Neural cell (in vitro differentiated cells): ENCODE measurements around the gene WDR17. TPM values are rescaled to one million over a fixed set of nuclear protein-coding genes. Genes with fewer than 3 reads are reported as not detected.

Experiments
- H2AFZ ChIP-seq: fragments of 200-600, 300-800 bp; sonication (generic), shearing (Covaris generic); 2 replicates; pipeline ENCODE4 v1.6.0; 2014; ENCODE audit warnings: low read depth, mild to moderate bottlenecking, antibody characterized with exemption, low read length, moderate library complexity
- H3F3A ChIP-seq: fragments of 200-600 bp; shearing (Covaris generic); 2 replicates; pipeline ENCODE4 v1.6.1; 2016; ENCODE audit warnings: mild to moderate bottlenecking, moderate library complexity, mixed read lengths, antibody characterized with exemption, low read length; ENCODE audit not compliant: insufficient read depth, poor library complexity, severe bottlenecking
- H3K27ac ChIP-seq: fragments of 200-600, 300-800 bp; sonication (generic), shearing (Covaris generic); 2 replicates; pipeline ENCODE4 v1.5.1; 2014; ENCODE audit warnings: mild to moderate bottlenecking, low read length, moderate library complexity
- H3K27me3 ChIP-seq: fragments of 300-800, 200-600 bp; sonication (generic), shearing (Covaris generic); 2 replicates; pipeline ENCODE4 v1.6.0; 2014; ENCODE audit warnings: mild to moderate bottlenecking, low read depth, low read length, moderate library complexity; ENCODE audit not compliant: insufficient read depth
- H3K36me3 ChIP-seq: fragments of 300-800, 200-600 bp; sonication (generic), shearing (Covaris generic); 2 replicates; pipeline ENCODE4 v1.5.1; 2014; ENCODE audit warnings: mild to moderate bottlenecking, antibody characterized with exemption, low read length, moderate library complexity; ENCODE audit not compliant: insufficient read depth
- H3K4me2 ChIP-seq: fragments of 300-800, 200-600 bp; sonication (generic), shearing (Covaris generic); 2 replicates; pipeline ENCODE4 v1.6.0; 2014; ENCODE audit warnings: mild to moderate bottlenecking, low read length
- H3K4me3 ChIP-seq: fragments of 300-800, 200-600 bp; sonication (generic), shearing (Covaris generic); 2 replicates; pipeline ENCODE4 v1.5.1; 2014; ENCODE audit warnings: mild to moderate bottlenecking, low read length, moderate library complexity
- H3K79me2 ChIP-seq: fragments of 200-600 bp; shearing (Covaris generic); replicated peaks from 2 replicates; pipeline ENCODE4 v1.6.0; 2014; ENCODE audit warnings: mild to moderate bottlenecking, low read length, moderate library complexity; ENCODE audit not compliant: insufficient read depth
- H3K9ac ChIP-seq: fragments of 300-800, 200-600 bp; sonication (generic), shearing (Covaris generic); 2 replicates; pipeline ENCODE4 v1.6.1; 2016; ENCODE audit warnings: mild to moderate bottlenecking, low read length, mixed read lengths
- H3K9me2 ChIP-seq: fragments of 200-600 bp; shearing (Covaris generic); 2 replicates; pipeline ENCODE4 v1.6.1; 2016; ENCODE audit warnings: mild to moderate bottlenecking, low read length, mixed read lengths; ENCODE audit not compliant: insufficient read depth
- H3K9me3 ChIP-seq: fragments of 200-600, 300-800 bp; sonication (generic), shearing (Covaris generic); 2 replicates; pipeline ENCODE4 v1.6.1; 2016; ENCODE audit warnings: mild to moderate bottlenecking, mixed run types, low read length, moderate library complexity, mixed read lengths
- H4K20me1 ChIP-seq: fragments of 200-600 bp; shearing (Covaris generic); 2 replicates; pipeline ENCODE4 v1.6.1; 2016; ENCODE audit warnings: mild to moderate bottlenecking, mixed run types; ENCODE audit not compliant: insufficient read depth
- EP300 ChIP-seq: fragments of 450-650 bp; conservative IDR thresholded peaks from 2 replicates; pipeline ENCODE4 v1.6.1; 2014; ENCODE audit warnings: antibody characterized with exemption, mild to moderate bottlenecking, moderate library complexity; ENCODE audit not compliant: poor library complexity, severe bottlenecking
- EZH2 ChIP-seq: fragments of 200-600, 300-800 bp; shearing (Covaris generic), sonication (generic); IDR thresholded peaks from 2 replicates; pipeline ENCODE4 v1.6.1; 2014; ENCODE audit warnings: antibody characterized with exemption, low read length, borderline replicate concordance, mild to moderate bottlenecking; ENCODE audit not compliant: insufficient read depth, poor library complexity, severe bottlenecking
- MXI1 ChIP-seq: fragments of 450-650 bp; conservative IDR thresholded peaks from 2 replicates; pipeline ENCODE4 v1.6.1; 2014; ENCODE audit warnings: antibody characterized with exemption, mild to moderate bottlenecking; ENCODE audit not compliant: poor library complexity, severe bottlenecking
- POLR2AphosphoS5 ChIP-seq: IDR thresholded peaks from 2 replicates; pipeline ENCODE4 v1.6.1; 2012
- RAD21 ChIP-seq: fragments of 450-650 bp; conservative IDR thresholded peaks from 2 replicates; pipeline ENCODE4 v1.6.1; 2014; ENCODE audit warnings: antibody characterized with exemption, mild to moderate bottlenecking, moderate library complexity
- SMC3 ChIP-seq: fragments of 450-650 bp; conservative IDR thresholded peaks from 2 replicates; pipeline ENCODE4 v1.6.1; 2014; ENCODE audit warnings: antibody characterized with exemption, mild to moderate bottlenecking, moderate library complexity; ENCODE audit not compliant: poor library complexity
- TAF1 ChIP-seq: IDR thresholded peaks from 2 replicates; pipeline ENCODE4 v1.6.1; 2012; ENCODE audit warnings: low read depth
- polyA plus RNA-seq: library from polyadenylated mRNA; depleted of rRNA; stranded (reverse); fragments of >200 nt; gene quantifications from 2 replicates; pipeline ENCODE4 v1.2.3, GENCODE V29; 2014
- TF ChIP-seq, protein P1 (sequence below): fragments of 450-650 bp; IDR thresholded peaks from 2 replicates; pipeline ENCODE4 v1.5.1; 2014; ENCODE audit warnings: antibody characterized with exemption, mild to moderate bottlenecking, moderate library complexity; ENCODE audit not compliant: poor library complexity, severe bottlenecking
- TF ChIP-seq, protein P2 (sequence below): IDR thresholded peaks from 2 replicates; pipeline ENCODE4 v1.6.1; 2012; ENCODE audit warnings: borderline replicate concordance

Gene WDR17
- polyA plus RNA-seq, 1 donor from 2014 or later, result 59.1 TPM

- no peaks in the 10 kb centered on the region for H3K9me3 ChIP-seq
- no peak overlapping the region for H3K27ac ChIP-seq
- H3K27me3 ChIP-seq, result no peaks in the 10 kb centered on the region
- H3K79me2 ChIP-seq, result no peaks in the 10 kb centered on the region
- no peak overlapping the region for H3K4me2 ChIP-seq
- TF ChIP-seq EP300 (no peak), POLR2AphosphoS5 (no peak)
- H3K9ac ChIP-seq, result no peak overlapping the region
- no peaks in the 10 kb centered on the region for H3K36me3 ChIP-seq
- H3K9me2 ChIP-seq, result no peaks in the 10 kb centered on the region
- H3K4me3 ChIP-seq, result no peak overlapping the region
- H2AFZ ChIP-seq, result no peak overlapping the region
- no peaks in the 10 kb centered on the region for H3F3A ChIP-seq
- no peaks in the 10 kb centered on the region for H4K20me1 ChIP-seq
Measured at GRCh38 chr4:176034936-176035335, 30.7 kb upstream of the WDR17 start.

GRCh38 chr4:176036585-176037205 is 28.9 kb upstream of the WDR17 start:
- Histone ChIP-seq H2AFZ (no peak overlapping the region), H3K4me3 (no peak overlapping the region), H3K9me3 (no peaks in the 10 kb centered on the region), H3F3A (no peaks in the 10 kb centered on the region), H3K36me3 (no peaks in the 10 kb centered on the region), H3K27me3 (no peaks in the 10 kb centered on the region), H3K27ac (no peak overlapping the region), H4K20me1 (no peaks in the 10 kb centered on the region), H3K9me2 (no peaks in the 10 kb centered on the region), H3K9ac (no peak overlapping the region), H3K4me2 (no peak overlapping the region), H3K79me2 (no peaks in the 10 kb centered on the region)
- TF ChIP-seq RAD21 (no peak), POLR2AphosphoS5 (no peak), TAF1 (no peak), EP300 (no peak), EZH2 (no peak), SMC3 (no peak), MXI1 (no peak)
- TF ChIP-seq, protein P1, sequence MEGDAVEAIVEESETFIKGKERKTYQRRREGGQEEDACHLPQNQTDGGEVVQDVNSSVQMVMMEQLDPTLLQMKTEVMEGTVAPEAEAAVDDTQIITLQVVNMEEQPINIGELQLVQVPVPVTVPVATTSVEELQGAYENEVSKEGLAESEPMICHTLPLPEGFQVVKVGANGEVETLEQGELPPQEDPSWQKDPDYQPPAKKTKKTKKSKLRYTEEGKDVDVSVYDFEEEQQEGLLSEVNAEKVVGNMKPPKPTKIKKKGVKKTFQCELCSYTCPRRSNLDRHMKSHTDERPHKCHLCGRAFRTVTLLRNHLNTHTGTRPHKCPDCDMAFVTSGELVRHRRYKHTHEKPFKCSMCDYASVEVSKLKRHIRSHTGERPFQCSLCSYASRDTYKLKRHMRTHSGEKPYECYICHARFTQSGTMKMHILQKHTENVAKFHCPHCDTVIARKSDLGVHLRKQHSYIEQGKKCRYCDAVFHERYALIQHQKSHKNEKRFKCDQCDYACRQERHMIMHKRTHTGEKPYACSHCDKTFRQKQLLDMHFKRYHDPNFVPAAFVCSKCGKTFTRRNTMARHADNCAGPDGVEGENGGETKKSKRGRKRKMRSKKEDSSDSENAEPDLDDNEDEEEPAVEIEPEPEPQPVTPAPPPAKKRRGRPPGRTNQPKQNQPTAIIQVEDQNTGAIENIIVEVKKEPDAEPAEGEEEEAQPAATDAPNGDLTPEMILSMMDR, result no peak
- TF ChIP-seq, protein P2, sequence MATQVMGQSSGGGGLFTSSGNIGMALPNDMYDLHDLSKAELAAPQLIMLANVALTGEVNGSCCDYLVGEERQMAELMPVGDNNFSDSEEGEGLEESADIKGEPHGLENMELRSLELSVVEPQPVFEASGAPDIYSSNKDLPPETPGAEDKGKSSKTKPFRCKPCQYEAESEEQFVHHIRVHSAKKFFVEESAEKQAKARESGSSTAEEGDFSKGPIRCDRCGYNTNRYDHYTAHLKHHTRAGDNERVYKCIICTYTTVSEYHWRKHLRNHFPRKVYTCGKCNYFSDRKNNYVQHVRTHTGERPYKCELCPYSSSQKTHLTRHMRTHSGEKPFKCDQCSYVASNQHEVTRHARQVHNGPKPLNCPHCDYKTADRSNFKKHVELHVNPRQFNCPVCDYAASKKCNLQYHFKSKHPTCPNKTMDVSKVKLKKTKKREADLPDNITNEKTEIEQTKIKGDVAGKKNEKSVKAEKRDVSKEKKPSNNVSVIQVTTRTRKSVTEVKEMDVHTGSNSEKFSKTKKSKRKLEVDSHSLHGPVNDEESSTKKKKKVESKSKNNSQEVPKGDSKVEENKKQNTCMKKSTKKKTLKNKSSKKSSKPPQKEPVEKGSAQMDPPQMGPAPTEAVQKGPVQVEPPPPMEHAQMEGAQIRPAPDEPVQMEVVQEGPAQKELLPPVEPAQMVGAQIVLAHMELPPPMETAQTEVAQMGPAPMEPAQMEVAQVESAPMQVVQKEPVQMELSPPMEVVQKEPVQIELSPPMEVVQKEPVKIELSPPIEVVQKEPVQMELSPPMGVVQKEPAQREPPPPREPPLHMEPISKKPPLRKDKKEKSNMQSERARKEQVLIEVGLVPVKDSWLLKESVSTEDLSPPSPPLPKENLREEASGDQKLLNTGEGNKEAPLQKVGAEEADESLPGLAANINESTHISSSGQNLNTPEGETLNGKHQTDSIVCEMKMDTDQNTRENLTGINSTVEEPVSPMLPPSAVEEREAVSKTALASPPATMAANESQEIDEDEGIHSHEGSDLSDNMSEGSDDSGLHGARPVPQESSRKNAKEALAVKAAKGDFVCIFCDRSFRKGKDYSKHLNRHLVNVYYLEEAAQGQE, result no peak
